Right hindlimb (tissue), 1 donor: ENCODE data around the gene ENKUR.
A peak's percentile ranks its signal among the peaks of the same experiment; 100 is the strongest.
"Not testable (repeated sequence)": the region's sequence is repeated elsewhere in the genome, so short reads cannot be mapped to it uniquely, and the experiment has no call there.

Experiments
- DNase-seq: peaks from one replicate; pipeline ENCODE4 v3.0.0-alpha.2; 2018

ENKUR gene

DNA sequence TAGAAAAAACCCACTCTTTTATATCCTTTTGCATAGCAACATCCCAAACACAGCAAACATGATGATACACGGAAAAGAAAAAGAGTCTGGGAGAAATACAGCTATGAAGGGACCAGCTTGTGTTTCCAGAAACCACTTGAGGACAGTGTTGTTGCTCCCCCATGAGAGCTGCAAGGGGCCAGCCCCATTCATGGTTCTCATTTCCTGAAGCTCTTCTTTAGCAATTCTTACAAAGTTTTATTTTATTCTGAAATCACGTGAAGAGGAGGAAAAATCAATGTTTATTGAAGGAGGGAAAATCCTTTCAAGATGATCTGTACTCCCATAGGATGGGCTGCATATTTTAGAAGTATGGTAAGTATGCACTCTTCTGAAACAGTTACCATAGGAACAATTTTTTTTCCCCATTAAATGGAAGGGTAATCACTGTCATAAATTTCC is 46.1 kb downstream of the ENKUR start:
- DNase-seq = peak; percentile 72

GRCh38 chr10:24968951-24969350 is 47.0 kb downstream of the ENKUR start:
- not testable (repeated sequence) for DNase-seq

DNA sequence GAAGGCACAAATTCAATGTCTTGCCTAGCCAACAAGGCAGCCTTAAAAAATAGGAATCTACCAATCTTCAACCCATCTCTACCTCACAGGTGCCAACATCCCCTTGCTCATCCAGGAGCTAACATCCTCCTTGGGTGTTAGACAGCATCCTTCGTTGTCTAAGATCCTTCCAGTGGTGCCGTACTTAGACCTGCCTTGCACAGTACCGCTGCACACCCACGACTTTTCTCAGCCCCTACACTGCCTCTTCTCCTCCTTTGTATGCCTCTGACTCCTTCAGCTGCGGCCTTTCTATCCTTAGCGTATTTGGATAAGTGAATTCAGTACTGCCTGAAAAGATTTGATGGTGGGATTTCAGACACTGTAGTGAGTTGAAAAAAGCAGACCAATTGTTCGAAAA is 47.6 kb downstream of the ENKUR start:
- DNase-seq = no peak

DNA sequence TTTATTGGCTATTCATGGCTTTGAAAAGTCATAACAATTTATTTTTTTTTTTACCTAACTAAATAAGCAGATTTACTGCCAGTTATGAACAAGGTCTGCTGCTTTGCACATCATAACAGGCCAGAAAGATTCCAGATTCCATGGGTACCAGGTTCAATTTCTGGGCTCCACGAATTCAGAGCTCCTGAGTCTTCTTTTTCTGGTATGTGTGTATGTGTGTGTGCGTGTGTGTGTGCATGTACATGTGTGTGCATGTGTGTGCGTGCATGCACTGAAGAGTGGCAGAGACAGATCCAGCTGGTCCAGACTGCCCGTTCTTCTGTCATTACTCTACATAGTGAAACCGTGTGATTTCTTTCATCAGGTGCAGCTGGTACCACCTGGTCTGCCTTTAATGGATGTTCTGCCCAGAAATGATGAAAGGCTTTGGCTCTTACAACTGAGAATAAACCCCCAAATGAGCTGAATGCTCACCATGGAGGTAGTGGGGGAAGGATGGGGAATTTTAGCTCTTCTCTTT is 48.9 kb downstream of the ENKUR start:
- DNase-seq = no peak

DNA sequence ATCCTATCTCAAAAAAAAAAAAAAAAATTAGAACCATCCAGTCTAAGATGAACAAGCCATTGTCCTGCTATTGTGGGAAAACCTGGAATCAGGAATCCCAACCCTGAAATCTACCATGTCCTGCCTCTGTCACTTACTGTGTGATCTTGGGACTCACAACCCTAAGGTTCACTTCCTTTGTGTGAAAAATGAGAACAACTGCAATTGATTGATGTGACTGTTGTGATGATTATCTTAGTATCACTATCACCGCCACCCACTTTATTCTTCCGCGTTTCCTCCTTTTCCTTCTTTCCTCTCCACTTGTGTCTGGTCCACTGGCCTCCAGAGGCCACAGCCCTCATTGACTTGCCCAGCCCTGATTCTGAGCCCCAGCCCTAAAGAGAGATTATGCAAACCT is 50.9 kb downstream of the ENKUR start:
- DNase-seq = no peak

GRCh38 chr10:24963521-24964041 is 52.4 kb downstream of the ENKUR start:
- DNase-seq = no peak

DNA sequence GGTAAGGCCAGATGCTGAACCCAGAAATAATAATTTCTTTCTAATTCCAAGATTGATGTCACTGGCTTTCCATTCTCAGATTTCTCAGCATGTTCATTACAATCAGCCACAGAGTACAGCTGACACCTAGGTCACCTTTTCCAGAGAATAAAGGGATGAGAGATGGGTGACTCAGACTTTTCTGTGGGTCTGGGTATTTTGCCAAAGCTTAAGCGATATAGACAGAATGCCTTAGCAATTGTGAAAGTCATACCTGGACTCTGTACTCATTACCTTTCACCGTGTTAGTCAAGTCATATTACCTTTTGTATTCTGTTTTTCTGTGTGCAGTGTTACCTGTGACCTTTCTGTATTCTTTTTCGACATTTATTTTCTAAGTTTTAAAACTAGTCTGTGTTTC is 53.0 kb downstream of the ENKUR start:
- DNase-seq = no peak

DNA sequence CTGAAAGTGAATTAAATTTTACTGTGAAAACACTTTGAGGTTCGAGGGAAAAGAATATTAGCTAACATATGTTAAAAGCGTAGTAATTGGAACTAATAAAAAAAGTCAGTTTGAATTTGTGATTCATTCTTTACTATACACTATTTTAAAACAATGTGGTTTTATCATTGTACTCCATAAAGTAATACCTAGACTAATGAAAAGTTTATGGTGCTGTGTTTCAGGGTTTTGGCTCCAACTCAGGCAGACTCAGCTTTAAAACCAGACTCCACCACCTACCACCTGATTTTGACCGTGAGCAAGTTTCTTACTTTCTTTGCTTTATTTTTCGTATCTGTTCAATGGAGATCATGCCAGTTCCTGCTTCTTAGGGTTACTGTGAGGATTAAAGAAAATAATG is 54.4 kb downstream of the ENKUR start:
- DNase-seq = no peak

DNA sequence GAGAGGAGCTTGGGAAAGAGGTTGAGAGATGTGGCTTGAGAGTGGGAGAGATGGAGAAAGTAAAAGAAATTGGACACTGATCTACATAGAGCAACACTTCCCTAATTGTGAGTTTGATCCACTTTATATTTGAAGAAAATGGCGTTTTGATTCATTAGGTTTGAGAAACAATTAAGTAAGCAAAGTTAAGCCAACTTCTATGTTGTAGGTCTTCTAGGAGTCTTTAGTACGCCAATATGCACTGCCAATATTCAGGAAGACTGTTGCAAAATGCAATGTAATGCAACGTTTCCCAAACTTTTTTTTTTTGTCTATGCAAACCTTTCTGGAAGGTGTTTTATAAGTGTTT is 56.6 kb downstream of the ENKUR start:
- DNase-seq = no peak

DNA sequence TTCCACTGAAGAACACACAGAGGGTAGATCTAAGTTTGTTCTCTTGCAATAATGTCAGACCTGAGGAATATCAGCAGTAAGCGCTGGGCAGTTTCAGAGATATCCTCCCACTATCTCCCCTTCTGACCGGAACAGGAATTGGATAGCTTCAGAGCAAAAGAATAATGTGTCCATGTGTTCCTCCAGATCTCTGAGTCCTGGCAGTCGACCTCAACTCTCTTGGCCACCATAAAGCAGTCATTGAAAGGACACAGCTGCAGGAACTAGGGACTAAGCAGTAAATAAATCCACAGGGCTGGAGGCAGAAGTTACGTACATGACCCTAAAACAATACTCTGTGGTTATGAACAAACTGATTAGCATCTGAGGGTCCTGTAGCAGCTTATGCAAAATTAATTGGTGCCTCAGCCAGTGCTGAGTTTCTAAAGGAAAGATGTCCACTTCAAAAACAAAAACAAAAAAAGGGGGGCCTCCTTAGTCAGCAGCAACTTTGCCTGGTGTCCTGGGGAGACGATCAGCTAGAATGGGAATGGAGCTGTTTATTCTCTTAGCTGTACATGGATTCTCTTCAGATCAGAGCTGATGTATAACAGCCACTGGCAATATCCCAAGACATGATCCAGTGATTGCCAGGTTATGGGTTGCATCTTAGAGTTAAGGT is 57.1 kb downstream of the ENKUR start:
- DNase-seq = peak; percentile 85

DNA sequence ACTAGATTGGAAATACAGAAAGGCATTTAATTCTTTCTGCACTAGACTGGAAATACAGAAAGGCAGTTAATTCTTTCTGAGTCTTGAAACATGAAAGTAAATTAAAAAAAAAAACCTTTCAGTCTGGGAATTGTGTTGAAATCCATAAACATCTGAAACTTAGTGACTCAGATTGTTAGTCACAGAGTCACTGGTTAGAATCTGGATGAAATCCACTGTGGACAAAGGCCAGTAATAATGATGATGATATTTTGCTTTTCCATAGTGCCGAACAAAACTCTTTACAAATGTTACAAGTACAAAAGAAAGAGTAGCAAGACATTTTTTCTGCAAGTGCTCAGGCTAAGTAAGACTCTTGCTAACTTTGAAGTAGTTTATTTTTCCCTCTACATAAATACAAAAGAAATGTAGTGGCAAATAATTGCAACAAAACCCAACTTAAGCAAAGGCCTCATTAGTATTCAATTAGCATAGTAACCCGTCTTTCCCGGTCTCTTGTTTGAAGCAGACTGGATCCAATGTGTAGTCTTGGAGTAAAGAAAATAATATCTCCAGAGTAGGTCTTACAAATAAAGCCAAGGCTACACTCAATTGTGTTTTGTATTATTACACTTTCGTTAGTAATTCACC is 57.8 kb downstream of the ENKUR start:
- DNase-seq = no peak

DNA sequence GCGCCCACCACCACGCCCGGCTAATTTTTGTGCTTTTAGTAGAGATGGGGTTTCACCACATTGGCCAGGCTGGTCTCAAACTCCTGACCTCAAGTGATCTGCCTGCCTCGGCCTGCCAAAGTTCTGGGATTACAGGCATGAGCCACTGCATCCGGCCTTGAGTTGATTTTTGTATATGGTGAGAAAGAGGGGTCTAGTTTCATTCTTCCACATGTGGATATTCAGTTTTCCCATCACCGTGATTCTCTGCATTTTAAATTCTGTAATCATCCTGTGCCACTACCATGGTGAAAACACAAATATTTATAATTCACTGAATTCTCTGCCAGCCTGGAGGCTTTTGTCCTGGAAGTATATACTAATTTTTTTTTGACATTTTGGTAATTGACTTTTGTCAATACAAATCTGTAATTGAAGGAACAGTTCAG is 58.3 kb downstream of the ENKUR start:
- not testable (repeated sequence) for DNase-seq

GRCh38 chr10:24953675-24954074 is 62.3 kb downstream of the ENKUR start:
- no peak for DNase-seq

GRCh38 chr10:24952707-24953645 is 63.0 kb downstream of the ENKUR start:
- peak; percentile 82 for DNase-seq

DNA sequence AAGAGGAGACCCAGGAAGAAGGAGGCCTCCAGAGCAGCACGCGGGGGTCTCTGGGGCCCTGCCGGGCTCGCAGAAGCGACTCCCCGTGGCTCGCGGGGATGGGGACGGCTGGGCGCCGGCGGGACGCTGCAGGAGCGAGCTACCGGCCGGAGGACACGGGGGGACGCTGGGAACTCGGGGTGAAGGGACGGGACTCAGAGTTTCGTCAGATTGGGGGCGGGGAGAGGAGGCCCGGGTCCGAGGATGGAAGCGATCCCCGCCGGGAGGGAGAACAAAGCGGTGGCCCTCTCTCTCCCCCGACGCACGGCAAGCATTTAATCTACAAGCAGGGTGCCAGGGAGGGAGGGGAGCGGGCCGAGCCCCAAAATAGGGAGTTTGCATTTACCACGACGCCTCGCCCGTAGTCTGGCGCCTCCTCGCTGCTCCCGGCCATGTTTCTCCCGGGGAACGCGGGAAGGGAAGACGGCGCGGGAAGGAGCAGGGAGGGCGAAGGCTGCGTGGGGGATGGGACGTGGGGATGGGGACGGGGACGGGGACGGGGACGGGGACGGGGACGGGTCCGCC is 63.7 kb downstream of the ENKUR start, which contains the start of gene PRTFDC1:
Gene PRTFDC1 (minus strand): TSS at position 464 of the 564 bp plus-strand sequence. CDS start 31 bp downstream, at position 433.
- DNase-seq = peak; percentile 82

GRCh38 chr10:24951201-24952142 is 64.5 kb downstream of the ENKUR start:
- peak; percentile 66 for DNase-seq

- DNase-seq = no peak
Measured at GRCh38 chr10:24950439-24950838, 65.5 kb downstream of the ENKUR start.

DNA sequence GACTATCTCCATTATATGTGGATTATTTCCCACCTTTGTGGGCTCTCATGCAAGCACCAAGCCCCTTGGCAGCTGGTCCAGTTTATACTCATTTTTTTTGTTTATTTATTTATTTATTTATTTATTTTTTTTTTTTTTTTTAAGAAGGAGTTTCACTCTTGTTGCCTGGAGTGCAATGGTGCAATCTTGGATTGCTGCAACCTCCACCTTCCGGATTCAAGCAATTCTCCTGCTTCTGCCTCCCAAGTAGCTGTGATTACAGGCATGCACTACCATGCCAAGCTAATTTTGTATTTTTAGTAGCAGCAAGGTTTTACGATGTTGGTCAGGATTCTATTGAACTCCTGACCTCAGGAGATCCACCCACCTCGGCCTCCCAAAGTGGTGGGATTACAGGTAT is 66.3 kb downstream of the ENKUR start:
- DNase-seq = no peak

DNA sequence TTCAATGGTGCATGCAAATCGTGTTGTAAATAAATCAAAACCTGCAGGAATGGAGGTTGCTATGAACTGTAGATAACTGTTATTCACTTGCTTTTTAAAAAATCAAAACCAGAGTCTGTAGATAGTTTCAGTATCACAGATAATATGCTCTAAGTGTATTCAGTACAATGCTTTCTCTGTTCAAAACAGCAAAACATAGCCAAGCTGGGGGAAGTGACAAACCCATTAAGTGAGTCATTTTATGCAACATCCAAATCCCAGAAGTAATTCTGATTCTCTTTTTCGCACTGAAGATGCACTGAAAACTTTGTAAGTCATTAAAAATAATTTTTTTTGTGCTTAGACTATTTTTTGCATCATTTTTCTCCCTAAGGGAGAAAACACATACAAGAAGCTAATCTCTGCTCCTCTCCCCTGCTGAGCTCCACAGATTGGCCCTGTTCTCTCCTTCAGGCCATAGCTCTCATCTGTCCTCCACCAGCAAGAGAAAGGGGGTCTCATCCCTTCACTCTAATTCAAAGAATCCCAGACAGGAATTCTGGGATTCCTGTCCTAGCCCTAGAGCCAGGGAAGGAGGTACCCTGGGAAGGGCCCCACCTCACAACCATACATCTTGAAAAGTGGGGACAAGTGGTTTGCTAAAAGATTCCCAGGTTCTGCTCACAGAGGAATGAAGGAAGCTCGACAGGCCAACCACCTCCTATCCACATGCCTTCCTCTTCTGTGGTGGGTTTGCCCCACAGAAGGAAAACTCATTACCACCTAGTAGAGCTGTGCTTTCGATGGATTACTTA is 68.5 kb downstream of the ENKUR start:
- DNase-seq = no peak

DNA sequence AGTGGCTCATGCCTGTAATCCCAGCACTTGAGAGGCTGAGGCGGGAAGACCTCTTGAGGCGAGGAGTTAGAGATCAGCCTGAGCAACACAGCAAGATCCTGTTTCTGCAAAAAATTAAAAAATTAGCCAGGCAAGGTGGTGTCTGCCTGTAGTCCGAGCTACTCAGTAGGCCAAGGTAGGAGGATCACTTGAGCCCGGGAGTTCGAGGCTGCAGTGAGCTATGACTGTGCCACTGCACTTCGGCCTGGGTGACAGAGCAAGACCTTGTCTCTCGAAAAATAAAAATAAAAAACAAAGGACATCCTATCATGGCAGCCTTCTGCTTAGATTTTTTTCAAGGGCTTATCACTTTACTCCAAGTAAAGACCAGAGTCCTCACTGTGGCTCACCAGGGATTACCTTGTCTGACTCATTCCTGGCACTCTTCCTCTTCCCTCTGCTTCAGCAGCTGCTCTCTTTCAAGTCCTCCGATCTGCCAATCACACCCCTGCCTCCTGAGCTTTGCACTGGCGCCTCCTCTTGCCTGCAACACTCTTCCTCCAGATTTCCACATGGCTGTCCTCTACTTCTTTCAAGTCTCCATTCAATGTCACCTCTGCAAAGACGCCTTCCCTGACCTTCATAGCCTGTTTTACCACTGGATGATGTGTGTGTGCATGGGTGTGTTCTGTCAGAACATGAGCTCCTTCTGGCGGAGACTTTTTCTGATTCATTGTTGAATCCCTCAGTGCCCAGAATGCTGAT is 71.3 kb downstream of the ENKUR start:
- no peak for DNase-seq
